Left cardiac atrium (tissue), 4 donors: Measurements from ENCODE around the gene RXFP4. TPM values are rescaled to one million over a fixed set of nuclear protein-coding genes. Genes with fewer than 3 reads are reported as not detected.
"Not testable (repeated sequence)": the region's sequence is repeated elsewhere in the genome, so short reads cannot be mapped to it uniquely, and the experiment has no call there.

ENCODE experiments used
- ATAC-seq, 2 donors: fragments of 200-7000 bp; cut with Tn5 transposase; one replicate each; pipeline ENCODE4 v1.9.1; 2020; ENCODE audit warnings: mild to moderate bottlenecking in 2 of 2, moderate library complexity in 2 of 2
- DNase-seq: peaks from one replicate; pipeline ENCODE4 v3.0.0-alpha.2; 2020
- intact Hi-C, 2 donors: fragments of 100-400 bp; cut with DNase I; formaldehyde crosslinking; loops; one replicate each; pipeline versions ENCODE4 v1.14.1 to v1.15.1; 2022 to 2023
- long read RNA-seq: library from polyadenylated mRNA; unstranded; transcript quantifications from one replicate; pipeline ENCODE4 v2.0.0, GENCODE V29; 2021
- total RNA-seq, 2 donors: library from RNA; stranded (reverse); fragmentation: NEBNext Ultra II Directional; extraction: Animal tissue kit (Norgen Biotek cat#: 25700); gene quantifications; one replicate each; pipeline ENCODE4 v1.2.1, GENCODE V29; 2021
- donor health status: DM: no; HTN: yes; CAD: no.
- donor health status: DM: no; HTN: yes; CAD: no; lungs with severe emphysema.
- donor health status: DM: yes; HTN: yes; CAD: no.
- donor health status: Dilated cardiomyopathy.

The RXFP4 gene, protein sequence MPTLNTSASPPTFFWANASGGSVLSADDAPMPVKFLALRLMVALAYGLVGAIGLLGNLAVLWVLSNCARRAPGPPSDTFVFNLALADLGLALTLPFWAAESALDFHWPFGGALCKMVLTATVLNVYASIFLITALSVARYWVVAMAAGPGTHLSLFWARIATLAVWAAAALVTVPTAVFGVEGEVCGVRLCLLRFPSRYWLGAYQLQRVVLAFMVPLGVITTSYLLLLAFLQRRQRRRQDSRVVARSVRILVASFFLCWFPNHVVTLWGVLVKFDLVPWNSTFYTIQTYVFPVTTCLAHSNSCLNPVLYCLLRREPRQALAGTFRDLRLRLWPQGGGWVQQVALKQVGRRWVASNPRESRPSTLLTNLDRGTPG
- not detected for total RNA-seq
- long read RNA-seq = 0 reads

DNA sequence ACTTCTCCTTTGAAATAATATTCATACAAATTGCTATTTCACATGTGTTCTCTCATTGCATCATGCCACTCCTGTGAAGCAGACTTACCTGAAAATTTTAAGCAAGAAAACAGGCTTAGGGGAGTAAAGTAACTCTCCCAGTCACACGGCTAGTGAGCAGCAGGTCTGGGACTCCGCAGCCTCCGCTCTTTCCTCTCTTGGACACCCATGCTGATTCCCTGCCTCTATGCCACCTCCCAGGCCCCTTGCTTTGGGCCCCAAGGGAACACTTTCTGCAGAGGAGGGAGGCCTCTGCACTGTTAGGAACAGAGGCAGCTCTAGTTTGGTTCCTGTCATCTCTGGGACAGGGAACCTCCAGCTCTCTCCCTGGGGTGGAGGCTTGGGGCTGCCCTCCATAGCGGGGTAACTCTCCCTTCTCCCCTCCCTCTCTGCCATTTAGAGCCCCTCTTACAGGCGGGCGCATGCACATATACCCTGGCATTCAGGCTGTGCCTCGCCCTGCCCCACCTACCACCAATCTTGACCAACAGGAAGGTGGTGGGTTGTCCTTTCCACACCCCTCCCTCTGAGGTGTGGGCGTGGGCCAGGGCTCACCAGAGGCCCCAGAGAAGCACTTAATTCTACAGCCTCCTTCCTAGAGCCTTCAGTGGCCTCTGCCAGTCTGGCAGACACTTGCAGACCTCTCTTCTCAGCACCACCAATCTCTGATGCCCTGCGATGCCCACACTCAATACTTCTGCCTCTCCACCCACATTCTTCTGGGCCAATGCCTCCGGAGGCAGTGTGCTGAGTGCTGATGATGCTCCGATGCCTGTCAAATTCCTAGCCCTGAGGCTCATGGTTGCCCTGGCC, at the start of gene RXFP4:
Gene RXFP4, plus strand, starts transcription at position 646 of the 852 bp plus-strand sequence. Its CDS starts 72 bp downstream, at position 718.
- ATAC-seq (peak; percentile 28 to 41), DNase-seq (peak; percentile 46)
- intact Hi-C loops = loop anchor here in 1 of 2 donors (5.0 kb wide), 1 partner anchor 36 kb away; the partner anchor contains the start of gene ARHGEF2

DNA sequence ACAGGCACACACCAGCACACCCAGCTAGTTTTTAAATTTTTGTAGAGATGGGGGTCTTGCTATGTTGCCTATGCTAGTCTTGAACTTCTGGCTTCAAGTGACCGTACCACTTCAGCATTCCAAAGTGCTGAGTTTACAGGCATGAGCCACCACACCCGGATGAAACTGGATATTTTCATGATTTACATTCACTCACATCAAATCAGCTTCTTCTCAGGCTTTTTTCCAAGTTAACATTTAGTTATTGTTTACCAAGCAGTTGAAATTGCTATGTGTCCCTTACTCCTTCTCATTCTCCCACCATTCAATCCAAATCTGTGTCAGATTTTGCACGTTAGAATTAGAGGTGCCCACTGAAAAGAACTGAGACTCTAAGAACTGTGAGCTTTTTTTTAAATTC, 48.6 kb upstream of the RXFP4 start:
- ATAC-seq = no peak
- intact Hi-C loops = no loop called here

DNA sequence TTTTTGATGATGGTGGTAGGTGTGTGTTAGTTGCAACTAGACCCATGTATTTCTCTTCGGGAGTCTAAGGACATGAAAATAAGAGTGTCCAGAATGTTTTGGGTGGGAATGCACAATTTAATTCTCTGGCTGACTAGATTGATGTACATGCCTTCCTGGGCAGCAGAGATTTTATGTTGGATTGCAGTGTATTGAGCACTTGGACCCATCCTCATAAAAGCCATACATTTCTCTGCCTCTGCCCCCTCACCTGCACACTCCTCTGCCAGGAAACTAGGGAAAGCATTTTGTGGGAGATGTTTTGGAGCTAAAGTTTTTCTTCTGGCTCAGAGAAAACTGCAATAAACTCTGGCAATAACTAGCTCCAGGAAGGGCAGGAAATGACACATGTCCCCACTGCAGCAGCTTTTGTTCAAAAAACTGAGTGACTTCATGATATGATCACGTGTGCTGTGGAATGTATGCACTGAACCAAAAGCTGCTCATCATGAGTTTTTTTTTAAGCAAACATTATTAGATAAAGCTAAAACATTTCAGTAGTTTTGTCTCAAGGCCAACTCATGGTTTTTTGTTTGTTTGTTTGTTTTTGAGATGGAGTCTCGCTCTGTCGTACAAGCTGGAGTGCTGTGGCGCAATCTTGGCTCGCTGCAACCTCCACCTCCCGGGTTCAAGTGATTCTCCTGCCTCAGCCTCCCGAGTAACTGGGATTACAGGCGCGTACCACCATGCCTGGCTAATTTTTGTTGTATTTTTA, 47.9 kb upstream of the RXFP4 start:
- intact Hi-C loops = no loop called here
- ATAC-seq (peak; percentile 65 to 74), DNase-seq (peak; percentile 30)

More for the DNA sequence above, 48.6 kb upstream of the RXFP4 start:
- DNase-seq = no peak

DNA sequence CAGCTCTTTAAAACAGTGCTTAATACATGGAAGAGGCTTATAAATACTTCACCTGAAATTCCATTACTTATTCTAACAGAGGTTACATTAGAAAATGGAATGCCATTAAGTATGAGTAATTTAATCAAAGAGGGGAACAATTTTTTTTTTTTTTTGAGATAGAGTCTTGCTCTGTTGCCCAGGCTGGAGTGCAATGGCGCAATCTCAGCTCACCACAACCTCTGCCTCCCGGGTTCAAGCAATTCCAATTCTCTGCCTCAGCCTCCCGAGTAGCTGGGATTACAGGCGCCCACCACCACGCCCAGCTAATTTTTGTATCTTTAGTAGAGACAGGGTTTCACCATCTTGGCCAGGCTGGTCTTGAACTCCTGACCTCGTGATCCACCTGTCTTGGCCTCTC, 45.8 kb upstream of the RXFP4 start:
- intact Hi-C loops, DNase-seq, ATAC-seq: not testable (repeated sequence)

DNA sequence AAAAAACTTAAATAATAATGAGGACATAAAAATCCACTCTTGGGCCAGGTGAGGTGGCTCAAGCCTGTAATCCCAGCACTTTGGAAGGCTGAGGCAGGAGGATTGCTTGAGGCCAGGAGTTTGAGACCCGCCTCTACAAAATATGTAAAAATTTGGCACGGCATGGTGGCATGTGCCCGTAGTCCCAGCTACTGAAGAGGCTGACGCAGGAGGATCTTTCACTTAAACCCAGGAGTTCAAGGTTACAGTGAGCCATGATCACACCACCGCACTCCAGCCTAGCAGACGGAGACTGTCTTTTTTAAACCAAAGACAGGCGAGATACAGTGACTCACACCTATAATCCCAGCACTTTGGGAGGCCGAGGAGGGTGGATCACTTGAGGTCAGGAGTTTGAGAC, 45.0 kb upstream of the RXFP4 start:
- intact Hi-C loops = not testable (repeated sequence)

DNA sequence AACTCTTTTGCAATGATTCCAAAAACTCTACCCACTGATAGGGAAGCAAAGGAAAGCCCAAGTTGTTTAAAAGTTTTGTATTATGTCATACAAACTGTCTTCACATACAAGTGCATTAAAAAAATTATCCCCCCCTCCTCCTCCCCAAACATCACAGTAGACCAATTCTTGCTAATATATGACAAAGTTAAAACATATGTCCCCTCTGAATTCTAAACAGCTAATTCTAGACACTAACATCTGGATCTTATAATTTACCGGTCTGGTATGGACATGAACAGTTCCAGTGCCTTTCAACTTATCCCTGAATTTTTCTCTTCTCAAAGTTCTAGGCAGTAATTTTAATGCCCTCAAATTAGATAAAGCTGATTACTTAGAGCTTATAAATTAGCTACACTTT, 43.7 kb upstream of the RXFP4 start:
- intact Hi-C loops = no loop called here

More for the DNA sequence above, 45.0 kb upstream of the RXFP4 start:
- ATAC-seq, DNase-seq: not testable (repeated sequence)

DNA sequence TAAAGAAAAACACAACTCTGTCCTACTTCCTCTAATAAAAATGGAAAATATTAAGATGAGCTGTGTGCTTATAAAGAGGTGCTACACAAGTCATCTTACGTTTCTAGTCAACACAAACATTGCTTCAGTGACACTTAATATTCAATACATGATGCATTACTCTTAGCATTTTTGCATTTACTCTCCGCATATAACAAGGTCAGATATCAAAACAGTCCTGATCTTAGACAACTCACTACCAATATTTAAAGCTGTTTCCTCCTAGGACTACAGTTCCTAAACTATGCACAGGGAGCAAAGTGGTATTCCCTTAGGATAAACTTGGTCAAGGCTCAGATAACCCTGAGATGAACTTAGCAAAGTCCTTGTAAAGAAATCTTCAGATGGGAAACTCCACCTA, 42.5 kb upstream of the RXFP4 start:
- no peak for ATAC-seq
- DNase-seq = no peak
- intact Hi-C loops = no loop called here

More for the DNA sequence above, 43.7 kb upstream of the RXFP4 start:
- DNase-seq = no peak
- ATAC-seq = no peak

DNA sequence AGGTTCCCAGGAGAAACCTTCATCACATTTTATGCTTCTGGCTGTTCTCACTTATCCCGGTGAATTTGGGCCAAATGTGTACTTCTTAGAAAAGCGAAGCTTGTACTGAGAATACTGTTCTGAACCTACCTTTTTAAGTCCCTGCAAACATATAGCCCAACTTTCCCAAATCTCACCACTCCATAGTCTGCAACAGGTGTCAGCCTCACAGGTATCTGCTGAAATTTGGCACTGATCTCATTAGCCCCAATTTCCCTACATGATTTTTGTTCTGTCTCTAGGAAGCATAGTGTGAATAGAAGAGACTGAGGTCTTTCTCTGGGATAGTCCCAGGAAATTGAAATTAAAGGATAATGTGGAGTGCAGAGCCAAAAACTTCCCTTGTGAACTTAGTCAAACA, 41.8 kb upstream of the RXFP4 start:
- ATAC-seq = no peak
- intact Hi-C loops = loop anchor here in 1 of 2 donors (10.0 kb wide), 1 partner anchor 85 kb away; no protein-coding TSS in a partner anchor

DNA sequence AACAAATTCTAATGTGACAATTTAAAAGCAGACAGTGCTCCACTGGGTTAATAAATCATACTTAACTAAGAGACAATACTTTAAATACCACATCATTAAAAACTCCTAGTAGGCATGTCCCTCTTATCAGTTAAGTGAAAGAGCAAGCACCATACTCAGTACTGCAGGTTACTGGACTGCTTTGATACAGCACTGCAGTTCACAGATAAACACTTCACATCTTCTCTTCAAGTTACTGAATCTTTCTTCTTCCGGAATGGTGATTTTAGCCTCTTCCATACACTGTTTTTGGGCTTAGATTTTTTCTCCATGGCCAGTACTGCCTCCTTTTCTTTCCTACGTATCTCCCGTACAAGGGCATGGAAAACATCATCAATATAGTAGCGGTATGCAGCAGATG, 41.3 kb upstream of the RXFP4 start:
- DNase-seq (no peak), ATAC-seq (no peak)
- intact Hi-C loops = loop anchor here in 1 of 2 donors (10.0 kb wide), 1 partner anchor 85 kb away; no protein-coding TSS in a partner anchor

More for the DNA sequence above, 41.8 kb upstream of the RXFP4 start:
- no peak for DNase-seq

DNA sequence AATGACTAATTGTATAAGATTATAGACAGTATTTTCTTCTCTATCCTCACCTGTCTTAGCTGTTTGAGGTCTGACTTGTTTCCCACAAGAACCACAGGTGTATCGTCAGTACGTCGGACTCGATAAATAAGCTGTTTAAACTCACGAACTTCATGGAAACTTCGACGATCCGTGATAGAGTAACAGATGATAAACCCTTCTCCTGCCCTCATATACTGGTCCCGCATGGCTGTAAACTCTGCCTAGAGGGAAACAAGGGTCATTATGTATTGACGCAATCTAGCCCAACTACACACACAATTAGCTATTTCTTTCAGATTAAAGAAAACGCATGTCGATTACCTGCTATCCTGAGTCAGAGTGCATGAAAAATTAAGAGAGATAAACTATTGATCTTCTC, 37.2 kb upstream of the RXFP4 start:
- ATAC-seq (no peak), DNase-seq (no peak)
- intact Hi-C loops = loop anchor here in 1 of 2 donors (10.0 kb wide), 1 partner anchor 89 kb away; no protein-coding TSS in a partner anchor

DNA sequence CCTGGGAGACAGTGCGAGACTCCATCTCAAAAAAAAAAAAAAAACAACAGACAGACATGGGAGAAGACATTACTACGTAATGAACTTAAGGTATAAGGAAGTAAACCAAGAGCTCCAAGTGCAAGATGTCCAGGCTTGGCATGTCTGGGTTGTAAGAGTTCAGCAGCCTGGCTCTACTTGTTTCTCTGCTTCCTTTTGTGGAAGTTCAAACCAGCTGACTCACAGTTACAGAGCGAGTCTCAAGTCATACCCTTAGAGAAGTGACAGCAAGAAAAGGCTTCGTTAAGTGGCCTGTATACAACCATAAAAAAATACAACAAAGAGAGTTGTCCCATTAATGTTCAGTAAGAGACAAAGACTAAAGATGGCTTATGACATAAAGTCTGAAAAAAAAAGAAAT, 31.5 kb upstream of the RXFP4 start:
- ATAC-seq = peak in 1 of 2 donors; percentile 43
- no peak for DNase-seq
- intact Hi-C loops = loop anchor here (2.0 to 10.0 kb wide), 2 partner anchors 49 to 95 kb away; no protein-coding TSS in a partner anchor

DNA sequence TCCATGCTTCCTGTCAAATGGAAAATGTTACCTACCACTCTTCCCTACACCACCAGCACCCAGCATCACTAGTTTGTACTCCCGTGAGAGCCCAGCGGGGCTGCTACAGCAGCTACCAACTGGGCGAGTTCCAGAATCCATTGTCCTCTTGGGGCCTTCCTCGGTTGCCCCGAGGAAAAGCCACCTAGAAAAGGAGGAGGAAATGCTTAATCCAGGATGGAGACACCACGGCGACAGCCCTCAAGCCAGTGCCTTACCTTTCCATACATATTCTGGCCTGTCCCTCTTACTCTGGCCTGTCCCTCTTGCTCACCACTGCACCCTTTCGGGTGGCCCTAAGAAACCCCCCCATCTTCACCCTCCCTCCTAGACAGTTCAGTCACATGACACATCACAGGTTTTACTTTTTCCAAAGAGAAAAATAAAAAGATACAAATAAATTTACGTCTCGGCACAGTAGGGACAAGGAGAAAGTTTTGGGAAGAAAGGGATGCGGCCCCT, 30.8 kb upstream of the RXFP4 start:
- DNase-seq (no peak), ATAC-seq (peak; percentile 66 to 71)
- intact Hi-C loops = loop anchor here in 1 of 2 donors (2.0 kb wide), 1 partner anchor 50 kb away; no protein-coding TSS in a partner anchor

DNA sequence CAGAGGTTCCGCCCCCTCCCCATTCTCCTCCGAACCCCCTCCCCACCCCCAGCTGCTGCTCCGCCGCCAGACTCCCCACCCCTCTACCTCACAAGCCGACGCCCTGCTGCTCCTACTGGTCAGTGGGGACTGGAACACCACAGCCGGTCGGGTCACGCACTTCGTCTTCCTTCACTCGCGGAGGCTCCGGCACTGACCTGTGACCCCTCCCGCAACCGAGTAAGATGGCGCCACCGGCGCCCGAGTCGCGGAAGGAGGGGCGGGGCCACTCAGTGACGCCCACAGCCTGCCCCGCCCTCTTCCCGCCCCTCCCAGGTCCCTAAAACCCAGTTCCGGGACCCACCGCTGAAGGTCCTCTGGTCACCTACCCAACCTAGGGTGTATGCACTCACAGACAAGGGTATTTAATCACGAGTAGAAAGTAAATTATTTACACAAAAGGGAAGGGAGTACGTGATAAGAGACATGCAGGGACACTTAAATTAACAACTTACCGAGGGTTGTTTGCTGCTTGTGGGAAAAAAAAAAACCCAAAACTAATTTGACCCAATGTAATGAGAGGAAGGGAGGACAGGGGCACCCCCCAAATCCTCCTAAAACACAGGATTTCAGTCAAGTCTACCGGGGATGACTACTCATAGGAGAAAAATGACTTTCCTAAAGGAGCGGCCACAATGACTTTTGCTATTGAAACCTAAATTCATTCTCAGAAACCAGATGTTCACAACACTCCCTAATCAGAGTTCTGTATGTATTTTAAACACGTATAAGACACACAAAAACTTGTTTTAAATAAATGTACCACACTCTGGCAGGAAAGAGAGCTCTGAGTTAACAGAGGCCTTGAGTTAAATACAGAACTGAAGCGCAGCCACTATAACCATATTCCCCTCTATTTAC, 30.0 kb upstream of the RXFP4 start, which contains the start of gene RIT1:
Gene RIT1, minus strand, starts transcription at position 194 of the 900 bp plus-strand sequence. CDS start 588 bp downstream, outside the sequence.
- DNase-seq (peak; percentile 91), ATAC-seq (peak; percentile 98 to 99)
- intact Hi-C loops = loop anchor here in 1 of 2 donors (2.0 kb wide), 1 partner anchor 51 kb away; no protein-coding TSS in a partner anchor

DNA sequence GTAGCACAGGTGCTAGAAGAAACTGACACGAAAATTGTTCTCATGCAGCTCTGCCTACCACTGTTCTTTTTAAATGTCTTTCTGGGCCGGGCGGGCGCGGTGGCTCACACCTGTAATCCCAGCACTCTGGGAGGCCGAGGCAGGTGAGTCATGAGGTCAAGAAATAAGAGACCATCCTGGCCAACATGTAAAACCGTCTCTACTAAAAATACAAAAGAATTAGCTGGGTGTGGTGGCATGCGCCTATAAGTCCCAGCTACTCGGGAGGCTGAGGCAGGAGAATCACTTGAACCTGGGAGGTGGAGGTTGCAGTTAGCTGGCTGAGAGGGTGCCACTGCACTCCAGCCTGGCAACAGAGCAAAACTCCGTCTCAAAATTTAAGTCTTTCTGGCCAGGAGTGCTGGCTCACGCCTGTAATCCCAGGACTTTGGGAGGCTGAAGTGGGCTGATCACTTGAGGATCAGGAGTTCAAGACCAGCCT, 29.3 kb upstream of the RXFP4 start:
- intact Hi-C loops = no loop called here
- no peak for ATAC-seq
- DNase-seq = no peak

DNA sequence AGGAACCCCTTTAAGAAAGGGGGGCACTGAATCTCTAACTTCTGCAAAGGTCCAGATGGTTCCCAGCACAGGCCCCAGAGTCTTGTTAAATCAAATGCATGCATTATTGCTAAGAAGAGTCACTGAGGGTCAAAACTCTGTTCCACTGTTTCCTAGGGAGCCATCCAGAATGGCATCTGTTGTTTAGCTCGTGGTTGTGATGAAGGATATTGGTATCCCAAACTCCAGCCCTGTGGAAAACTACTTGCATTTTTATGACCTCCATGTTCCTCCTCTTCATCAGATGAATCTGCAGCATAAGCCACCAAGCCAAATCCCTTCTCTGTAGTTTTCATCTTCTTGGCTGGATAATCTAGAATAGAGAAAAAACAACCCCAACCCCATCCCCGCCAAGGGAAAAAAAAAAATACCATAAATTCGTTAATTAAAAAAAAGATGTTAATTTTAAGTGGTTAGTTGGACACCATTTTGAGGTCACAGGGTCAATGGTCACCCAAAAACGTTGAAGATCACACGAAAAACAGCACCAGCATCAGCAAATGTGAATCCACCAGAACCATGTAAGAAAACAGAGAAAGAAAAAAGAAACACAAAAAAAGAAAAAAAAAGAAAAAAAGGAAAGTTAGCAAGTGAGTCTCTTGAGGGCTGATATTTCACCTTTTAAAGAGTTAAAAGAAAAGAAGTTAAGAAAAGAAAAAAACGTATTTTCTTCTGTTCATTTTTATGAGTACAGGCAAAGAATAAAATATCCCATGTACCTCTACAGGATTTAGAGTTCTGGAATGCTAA, 27.3 kb upstream of the RXFP4 start:
- intact Hi-C loops = no loop called here
- ATAC-seq = no peak

DNA sequence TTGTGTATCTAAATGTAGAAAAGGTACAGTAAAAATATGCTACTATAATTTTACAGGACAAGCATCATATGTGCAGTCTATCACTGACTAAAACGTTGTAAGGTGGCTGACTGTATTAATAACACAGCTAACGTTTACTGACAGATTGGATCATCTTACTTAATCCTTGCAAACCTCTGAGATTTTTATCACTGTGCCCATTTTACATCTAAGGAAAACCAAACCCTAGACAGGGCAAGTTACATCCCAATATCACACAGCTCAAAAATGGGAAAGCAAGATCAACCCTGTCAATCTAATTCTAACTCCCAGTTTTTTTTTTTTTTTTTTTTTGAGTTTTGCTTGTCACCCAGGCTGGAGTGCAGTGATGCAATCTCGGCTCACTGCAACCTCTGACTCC, 22.8 kb upstream of the RXFP4 start:
- ATAC-seq (no peak), DNase-seq (no peak)
- intact Hi-C loops = no loop called here

More for the DNA sequence above, 27.3 kb upstream of the RXFP4 start:
- DNase-seq = no peak
